GM20000 (cell line): ENCODE data around the gene ALG12.

Experiments
- DNase-seq: peaks from one replicate; pipeline ENCODE4 v3.0.0; 2012; ENCODE audit warnings: low spot score
- TF ChIP-seq, protein P1 (sequence below): IDR thresholded peaks from 2 replicates; pipeline ENCODE4 v1.5.1; 2012; ENCODE audit warnings: mild to moderate bottlenecking, control low read depth; ENCODE audit errors: extremely low read depth, missing control alignments

The ALG12 gene

DNA sequence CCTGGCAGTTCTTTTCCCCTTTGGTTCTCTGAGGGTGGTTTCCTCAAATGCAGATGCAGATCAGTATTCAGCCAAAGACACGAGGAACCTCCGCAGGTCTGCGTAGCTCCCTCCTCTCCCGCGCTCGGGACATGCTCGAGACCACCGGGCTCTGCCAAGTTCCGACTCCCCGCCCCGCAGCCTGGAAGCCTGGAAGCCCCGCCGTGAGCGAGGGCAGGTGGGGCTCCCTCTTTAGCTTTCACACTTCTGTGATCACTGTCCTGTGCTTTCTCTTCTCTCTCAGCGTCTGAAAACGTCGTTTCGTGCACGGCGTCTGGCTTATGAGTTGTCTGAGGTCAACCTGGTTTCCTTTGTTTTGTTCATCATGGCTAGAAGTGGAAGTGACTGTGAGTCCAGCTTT lies 38.0 kb downstream of the ALG12 start:
- TF ChIP-seq, protein P1, sequence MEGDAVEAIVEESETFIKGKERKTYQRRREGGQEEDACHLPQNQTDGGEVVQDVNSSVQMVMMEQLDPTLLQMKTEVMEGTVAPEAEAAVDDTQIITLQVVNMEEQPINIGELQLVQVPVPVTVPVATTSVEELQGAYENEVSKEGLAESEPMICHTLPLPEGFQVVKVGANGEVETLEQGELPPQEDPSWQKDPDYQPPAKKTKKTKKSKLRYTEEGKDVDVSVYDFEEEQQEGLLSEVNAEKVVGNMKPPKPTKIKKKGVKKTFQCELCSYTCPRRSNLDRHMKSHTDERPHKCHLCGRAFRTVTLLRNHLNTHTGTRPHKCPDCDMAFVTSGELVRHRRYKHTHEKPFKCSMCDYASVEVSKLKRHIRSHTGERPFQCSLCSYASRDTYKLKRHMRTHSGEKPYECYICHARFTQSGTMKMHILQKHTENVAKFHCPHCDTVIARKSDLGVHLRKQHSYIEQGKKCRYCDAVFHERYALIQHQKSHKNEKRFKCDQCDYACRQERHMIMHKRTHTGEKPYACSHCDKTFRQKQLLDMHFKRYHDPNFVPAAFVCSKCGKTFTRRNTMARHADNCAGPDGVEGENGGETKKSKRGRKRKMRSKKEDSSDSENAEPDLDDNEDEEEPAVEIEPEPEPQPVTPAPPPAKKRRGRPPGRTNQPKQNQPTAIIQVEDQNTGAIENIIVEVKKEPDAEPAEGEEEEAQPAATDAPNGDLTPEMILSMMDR = no peak
- peak; percentile 66 for DNase-seq

DNA sequence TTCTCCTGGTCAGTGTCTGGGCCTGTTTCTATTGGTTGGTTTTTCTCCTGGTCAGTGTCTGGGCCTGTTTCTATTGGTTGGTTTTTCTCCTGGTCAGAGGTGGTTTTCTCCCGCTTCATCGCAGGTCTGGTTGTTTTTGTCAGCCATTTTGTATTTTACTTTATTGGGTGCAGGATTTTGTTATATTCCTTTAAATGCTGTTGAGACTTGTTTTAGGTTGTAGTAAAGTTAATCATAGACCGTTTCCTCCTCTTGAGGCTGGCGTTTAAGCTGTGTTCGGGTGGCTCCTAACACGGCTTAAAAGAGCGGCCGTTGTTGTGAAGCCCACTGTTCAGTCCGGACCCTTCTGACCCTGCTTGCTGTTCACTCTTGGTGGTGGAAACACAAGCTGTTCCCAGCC lies 38.4 kb downstream of the ALG12 start:
- TF ChIP-seq, protein P1 = no peak
- DNase-seq = no peak

DNA sequence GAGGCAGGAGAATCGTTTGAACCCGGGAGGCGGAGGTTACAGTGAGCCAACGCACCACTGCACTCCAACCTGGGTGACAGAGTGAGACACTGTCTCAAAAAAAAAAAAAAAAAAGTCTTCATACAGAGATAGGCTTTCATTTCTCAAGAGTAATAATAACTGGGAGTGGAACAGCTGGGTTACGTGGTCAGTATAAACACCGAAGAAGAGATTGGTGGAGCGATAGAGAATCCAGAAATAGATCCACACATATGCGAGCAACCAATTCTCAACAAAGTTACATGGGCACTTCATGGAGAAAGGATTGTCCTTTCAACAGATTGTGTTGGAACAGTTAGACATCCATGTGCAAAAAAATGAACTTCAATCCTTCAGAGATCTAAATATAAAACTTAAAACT lies 40.0 kb downstream of the ALG12 start:
- TF ChIP-seq, protein P1 = no peak
- DNase-seq = no peak

DNA sequence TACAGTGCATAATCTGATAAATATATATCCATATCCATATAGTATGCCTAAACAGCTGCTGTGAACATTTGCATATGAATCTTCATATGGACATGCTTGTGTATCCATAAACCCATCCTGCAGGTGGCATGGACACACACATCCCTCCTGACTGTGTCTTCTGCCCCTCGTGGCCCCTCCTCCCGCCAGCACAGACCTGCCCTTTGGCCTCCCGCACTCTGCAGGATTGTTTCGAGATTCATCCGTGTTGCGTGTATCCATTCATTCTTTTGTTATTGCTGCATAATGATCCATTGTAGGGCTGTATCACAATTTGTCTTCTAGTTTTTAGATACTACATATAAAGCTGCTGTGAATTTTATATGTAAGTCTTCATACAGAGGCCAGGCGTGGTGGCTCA lies 40.6 kb downstream of the ALG12 start:
- no peak for DNase-seq
- TF ChIP-seq, protein P1 = no peak

DNA sequence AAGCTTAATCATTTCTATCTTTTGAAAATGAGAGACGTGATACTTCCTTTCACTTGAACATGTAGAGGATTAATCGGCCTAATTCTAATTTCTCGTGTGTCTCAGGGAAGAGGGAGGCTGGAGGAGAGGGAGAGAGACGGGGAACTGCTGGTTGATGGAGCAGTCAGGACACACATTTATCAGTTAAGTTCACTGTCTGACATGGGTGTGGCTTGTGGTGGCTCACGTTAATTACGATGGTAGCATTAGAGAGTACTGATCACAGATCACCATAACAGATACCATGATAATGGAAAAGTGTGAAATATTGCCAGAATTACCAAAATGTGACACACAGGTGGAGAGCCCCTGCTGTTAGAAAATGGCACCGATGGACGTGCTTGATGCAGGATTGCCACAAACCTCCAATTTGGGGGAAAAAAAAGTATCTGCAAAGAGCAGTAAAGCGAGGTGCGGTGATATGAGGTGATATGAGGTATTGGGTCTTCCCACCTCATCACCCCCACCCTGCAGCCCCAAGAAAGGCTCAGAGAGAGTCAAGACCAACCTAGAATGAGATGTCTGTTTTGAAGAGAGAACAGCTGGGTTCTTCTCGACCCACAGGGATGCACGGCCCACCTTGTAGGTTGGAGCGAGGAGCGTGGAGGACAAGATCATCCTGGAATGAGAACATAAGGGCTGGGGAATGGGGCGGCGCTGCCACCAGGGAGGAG lies 44.9 kb downstream of the ALG12 start:
- no peak for DNase-seq
- TF ChIP-seq, protein P1 = no peak

DNA sequence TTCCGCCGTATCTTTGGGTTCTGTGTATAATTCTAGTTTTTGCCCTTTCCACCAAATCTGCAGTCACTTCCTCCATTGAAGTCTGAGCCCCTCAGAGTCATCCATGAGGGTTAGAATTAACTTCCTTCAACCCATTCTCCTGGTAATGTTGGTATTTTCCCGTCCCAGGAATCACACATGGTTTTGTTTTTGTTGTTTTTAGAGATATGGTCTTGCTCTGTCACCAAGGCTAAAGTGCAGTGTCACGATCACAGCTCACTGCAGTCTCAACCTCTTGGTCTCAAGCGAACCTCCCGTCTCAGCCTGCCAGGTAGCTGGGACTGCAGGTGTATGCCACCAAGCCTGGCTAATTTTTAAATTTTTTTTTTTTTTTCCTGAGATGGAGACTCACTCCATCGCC lies 45.9 kb downstream of the ALG12 start:
- DNase-seq = no peak
- TF ChIP-seq, protein P1 = no peak

DNA sequence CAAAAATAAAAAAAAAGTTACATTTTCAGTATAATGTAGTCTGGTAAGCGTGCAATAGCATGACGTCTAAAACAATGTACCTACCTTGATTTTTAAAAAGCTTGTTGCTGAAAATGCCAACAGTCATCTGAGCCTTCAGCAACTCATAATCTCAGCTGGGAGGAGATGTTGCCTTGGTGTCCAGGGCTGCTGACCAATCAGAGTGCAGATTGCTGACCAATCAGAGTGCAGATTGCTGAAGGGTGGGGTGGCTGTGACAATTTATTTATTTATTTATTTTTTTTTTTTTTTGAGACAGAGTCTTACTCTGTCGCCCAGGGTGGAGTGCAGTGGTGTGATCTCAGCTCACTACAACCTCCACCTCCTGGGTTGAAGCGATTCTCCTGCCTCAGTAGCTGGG lies 46.8 kb downstream of the ALG12 start:
- TF ChIP-seq, protein P1 = no peak
- DNase-seq = no peak
